Progenitor cell of endocrine pancreas (in vitro differentiated cells): ENCODE results near the gene SMARCAL1. TPM values are rescaled to one million over a fixed set of nuclear protein-coding genes. Genes with fewer than 3 reads are reported as not detected.
"Not testable (repeated sequence)": the region's sequence is repeated elsewhere in the genome, so short reads cannot be mapped to it uniquely, and the experiment has no call there.

Experiments used
- DNase-seq: peaks from one replicate; pipeline ENCODE4 v3.0.0; 2021; ENCODE audit warnings: low spot score; ENCODE audit not compliant: unreplicated experiment
- H3K27ac Mint-ChIP-seq: 2 replicates; pipeline ENCODE4 v1.8.0; 2021; ENCODE audit warnings: mild to moderate bottlenecking, moderate library complexity, mixed read lengths
- H3K27me3 Mint-ChIP-seq: 2 replicates; pipeline ENCODE4 v1.8.0; 2021; ENCODE audit warnings: mixed read lengths
- H3K36me3 Mint-ChIP-seq: 2 replicates; pipeline ENCODE4 v1.8.0; 2022; ENCODE audit warnings: mixed read lengths; ENCODE audit not compliant: insufficient read depth
- H3K4me1 Mint-ChIP-seq: 2 replicates; pipeline ENCODE4 v1.8.0; 2021; ENCODE audit warnings: low read depth, mixed read lengths
- H3K4me3 Mint-ChIP-seq: 2 replicates; pipeline ENCODE4 v1.8.0; 2021; ENCODE audit warnings: low read depth, mild to moderate bottlenecking, moderate library complexity, mixed read lengths
- H3K9me3 Mint-ChIP-seq: 2 replicates; pipeline ENCODE4 v1.8.0; 2021; ENCODE audit warnings: low read depth, mixed read lengths
- CTCF ChIP-seq: fragments of 200-600 bp; sonication (generic); IDR thresholded peaks from one replicate; pipeline ENCODE4 v1.5.0; 2021; ENCODE audit warnings: antibody characterized with exemption, mild to moderate bottlenecking; ENCODE audit not compliant: unreplicated experiment
- total RNA-seq: library from RNA; stranded (reverse); gene quantifications from 2 replicates; pipeline ENCODE4 v1.2.1, GENCODE V29; 2021

SMARCAL1 gene
- total RNA-seq, 1 donor from 2014 or later: 38.1 TPM

- Mint-ChIP-seq H3K27me3 (peaks cover 67% of the 10 kb centered on the region), H3K36me3 (no peaks in the 10 kb centered on the region), H3K27ac (no peak overlapping the region), H3K4me1 (peaks cover 5% of the 10 kb centered on the region), H3K9me3 (no peaks in the 10 kb centered on the region), H3K4me3 (no peak overlapping the region)
- TF ChIP-seq CTCF: no peak
- DNase-seq: no peak
Observed at GRCh38 chr2:216375286-216375685, 37.0 kb upstream of the SMARCAL1 start.

GRCh38 chr2:216379977-216380376 is 32.3 kb upstream of the SMARCAL1 start:
- H3K36me3 Mint-ChIP-seq: no peaks in the 10 kb centered on the region
- no peaks in the 10 kb centered on the region for H3K4me1 Mint-ChIP-seq
- H3K27me3 Mint-ChIP-seq: peaks cover 30% of the 10 kb centered on the region
- no peak for TF ChIP-seq CTCF
- DNase-seq: no peak
- peaks cover 5% of the 10 kb centered on the region for H3K9me3 Mint-ChIP-seq
- no peak overlapping the region for H3K27ac Mint-ChIP-seq
- H3K4me3 Mint-ChIP-seq: no peak overlapping the region

- H3K36me3 Mint-ChIP-seq, H3K9me3 Mint-ChIP-seq, H3K4me1 Mint-ChIP-seq, H3K27me3 Mint-ChIP-seq, H3K4me3 Mint-ChIP-seq, H3K27ac Mint-ChIP-seq, DNase-seq: not testable (repeated sequence)
Observed at GRCh38 chr2:216384409-216384808, 27.9 kb upstream of the SMARCAL1 start.

GRCh38 chr2:216385478-216385877 is 26.8 kb upstream of the SMARCAL1 start:
- H3K27ac Mint-ChIP-seq: no peak overlapping the region
- H3K4me1 Mint-ChIP-seq: no peaks in the 10 kb centered on the region
- TF ChIP-seq CTCF: no peak

GRCh38 chr2:216387262-216387661 is 25.0 kb upstream of the SMARCAL1 start:
- H3K4me3 Mint-ChIP-seq: no peak overlapping the region
- H3K4me1 Mint-ChIP-seq: no peaks in the 10 kb centered on the region
- H3K36me3 Mint-ChIP-seq: no peaks in the 10 kb centered on the region
- DNase-seq: no peak
- peaks cover 5% of the 10 kb centered on the region for H3K9me3 Mint-ChIP-seq
- H3K27me3 Mint-ChIP-seq: no peaks in the 10 kb centered on the region
- TF ChIP-seq CTCF: no peak
- no peak overlapping the region for H3K27ac Mint-ChIP-seq

More at GRCh38 chr2:216385478-216385877, 26.8 kb upstream of the SMARCAL1 start:
- Mint-ChIP-seq H3K9me3 (peaks cover 5% of the 10 kb centered on the region), H3K4me3 (no peak overlapping the region), H3K36me3 (no peaks in the 10 kb centered on the region), H3K27me3 (no peaks in the 10 kb centered on the region)
- no peak for DNase-seq

GRCh38 chr2:216388046-216388884 is 24.0 kb upstream of the SMARCAL1 start:
- Mint-ChIP-seq H3K9me3 (peaks cover 5% of the 10 kb centered on the region), H3K27me3 (no peaks in the 10 kb centered on the region), H3K4me1 (no peaks in the 10 kb centered on the region), H3K36me3 (no peaks in the 10 kb centered on the region), H3K27ac (no peak overlapping the region), H3K4me3 (no peak overlapping the region)
- TF ChIP-seq CTCF: no peak
- DNase-seq: no peak
